ENCODE data around the gene TBCK. TPM values are rescaled to one million over a fixed set of nuclear protein-coding genes. Genes with fewer than 3 reads are reported as not detected.
"Not testable (repeated sequence)": the region's sequence is repeated elsewhere in the genome, so short reads cannot be mapped to it uniquely, and the experiment has no call there.

Gene TBCK
- total RNA-seq, 1 donor from 2014 or later, result 64.5 TPM

- DNase-seq (ENCODE audit: low spot score), result no peak
Observed at GRCh38 chr4:106114270-106114669, 201.7 kb downstream of the TBCK start.

- not testable (repeated sequence) for DNase-seq (ENCODE audit: low spot score)
Observed at GRCh38 chr4:106111778-106112469, 204.1 kb downstream of the TBCK start.

GRCh38 chr4:106109929-106110328, 206.1 kb downstream of the TBCK start:
- DNase-seq (ENCODE audit: low spot score), result no peak

DNA sequence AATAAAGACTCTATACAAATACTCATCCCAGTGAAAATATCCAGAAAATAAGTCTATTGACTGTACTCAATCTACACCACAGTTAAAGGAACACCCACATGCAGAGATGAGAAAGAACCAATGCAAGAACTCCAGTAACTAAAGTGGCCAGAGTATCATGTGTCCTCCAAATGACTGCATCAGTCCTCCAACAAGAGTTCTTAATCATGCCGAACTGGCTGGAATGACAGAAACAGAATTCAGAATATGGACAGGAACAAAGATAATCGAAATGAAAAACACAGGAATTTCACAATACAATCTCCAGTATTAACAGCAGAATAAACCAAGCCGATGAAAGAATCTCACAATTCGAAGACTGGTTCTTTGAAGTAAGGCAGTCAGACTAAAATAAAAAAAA, 210.3 kb downstream of the TBCK start:
- DNase-seq (ENCODE audit: low spot score), result no peak

GRCh38 chr4:106104276-106104675, 211.7 kb downstream of the TBCK start:
- no peak for DNase-seq (ENCODE audit: low spot score)

DNA sequence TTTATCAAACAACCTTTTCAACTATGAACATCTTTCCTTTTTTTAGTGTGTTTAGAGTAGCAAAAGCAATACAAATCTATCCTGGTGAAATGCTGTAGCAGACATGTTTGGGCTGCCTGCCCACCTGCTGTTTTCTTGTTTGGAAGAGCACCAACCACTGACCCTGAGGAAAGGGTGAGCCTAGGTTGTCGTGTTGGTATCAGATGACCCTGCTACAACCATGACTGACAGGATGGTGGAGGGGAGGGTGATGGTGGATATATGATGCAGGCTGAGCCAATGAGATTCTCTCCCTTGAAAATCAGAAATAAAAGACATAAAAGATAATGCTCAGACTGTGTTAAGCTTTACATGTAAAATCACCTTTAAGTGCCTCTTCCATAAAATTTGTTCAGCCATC, 219.6 kb downstream of the TBCK start:
- no peak for DNase-seq (ENCODE audit: low spot score)

DNA sequence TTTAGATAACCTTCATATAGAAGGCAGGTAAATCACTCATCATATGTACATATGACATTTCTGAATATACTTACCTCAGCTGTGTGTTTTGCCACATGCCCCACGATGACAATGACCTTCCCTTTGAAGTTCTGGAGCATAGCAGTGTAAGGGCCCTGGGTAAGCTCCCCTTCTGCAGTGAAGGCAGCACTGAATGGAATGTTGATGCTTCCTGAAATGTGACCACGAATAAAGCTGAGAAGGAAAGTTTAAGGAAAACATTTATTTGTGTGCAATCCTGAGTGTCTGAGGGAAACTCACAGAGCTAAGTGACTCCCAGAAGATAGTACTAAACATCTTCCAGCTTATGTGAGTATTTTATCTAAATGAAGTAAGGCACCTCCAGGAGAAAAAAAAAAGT, 220.6 kb downstream of the TBCK start:
- DNase-seq (ENCODE audit: low spot score), result no peak

DNA sequence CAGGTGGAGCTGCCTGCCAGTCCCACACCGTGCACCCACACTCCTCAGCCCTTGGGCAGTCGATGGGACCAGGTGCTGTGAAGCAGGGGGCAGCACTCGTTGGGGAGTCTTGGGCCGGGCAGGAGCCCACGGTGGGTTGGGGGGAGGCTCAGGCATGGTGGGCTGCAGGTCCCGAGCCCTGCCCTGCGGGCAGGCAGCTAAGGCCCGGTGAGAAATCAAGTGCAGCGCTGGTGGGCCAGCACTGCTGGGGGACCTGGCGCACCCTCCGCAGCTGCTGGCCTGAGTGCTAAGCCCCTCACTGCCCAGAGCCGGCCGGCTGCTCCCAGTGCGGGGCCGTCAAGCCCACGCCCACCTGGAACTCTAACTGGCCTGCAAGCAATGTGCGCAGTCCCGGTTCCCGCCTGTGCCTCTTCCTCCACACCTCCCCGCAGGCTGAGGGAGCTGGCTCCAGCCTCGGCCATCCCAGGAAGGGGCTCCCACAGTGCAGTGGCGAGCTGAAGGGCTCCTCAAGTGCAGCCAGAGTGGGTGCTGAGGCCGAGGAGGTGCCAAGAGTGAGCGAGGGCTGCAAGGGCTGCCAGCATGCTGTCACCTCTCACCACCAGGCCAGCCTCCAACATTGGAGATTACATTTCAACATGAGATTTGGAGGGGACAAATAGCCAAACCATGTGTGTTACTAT, 223.5 kb downstream of the TBCK start:
- no peak for DNase-seq (ENCODE audit: low spot score)

DNA sequence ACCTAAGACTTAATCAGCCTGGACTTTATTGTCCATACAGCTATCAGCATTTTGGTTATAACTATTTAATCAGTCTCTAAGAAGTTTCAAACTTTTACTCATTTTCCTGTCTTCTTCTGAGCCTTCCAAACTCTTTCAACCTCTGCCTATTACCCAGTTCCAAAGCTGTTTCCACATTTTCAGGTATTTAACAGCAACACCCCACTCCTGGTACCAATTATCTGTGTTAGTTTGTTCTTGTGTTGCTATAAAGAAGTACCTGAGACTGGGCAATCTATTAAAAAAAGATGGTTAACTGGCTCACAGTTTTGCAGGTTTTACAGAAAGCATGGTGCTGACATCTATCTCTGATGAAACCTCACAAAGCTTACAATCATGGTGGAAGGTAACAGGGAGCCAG, 225.2 kb downstream of the TBCK start:
- no peak for DNase-seq (ENCODE audit: low spot score)

GRCh38 chr4:106083065-106083464, 232.9 kb downstream of the TBCK start:
- DNase-seq (ENCODE audit: low spot score), result no peak

- no peak for DNase-seq (ENCODE audit: low spot score)
Observed at GRCh38 chr4:106080376-106080775, 235.6 kb downstream of the TBCK start.

GRCh38 chr4:106079616-106080015, 236.4 kb downstream of the TBCK start:
- DNase-seq (ENCODE audit: low spot score), result no peak

GRCh38 chr4:106065018-106065417, 251.0 kb downstream of the TBCK start:
- no peak for DNase-seq (ENCODE audit: low spot score)

DNA sequence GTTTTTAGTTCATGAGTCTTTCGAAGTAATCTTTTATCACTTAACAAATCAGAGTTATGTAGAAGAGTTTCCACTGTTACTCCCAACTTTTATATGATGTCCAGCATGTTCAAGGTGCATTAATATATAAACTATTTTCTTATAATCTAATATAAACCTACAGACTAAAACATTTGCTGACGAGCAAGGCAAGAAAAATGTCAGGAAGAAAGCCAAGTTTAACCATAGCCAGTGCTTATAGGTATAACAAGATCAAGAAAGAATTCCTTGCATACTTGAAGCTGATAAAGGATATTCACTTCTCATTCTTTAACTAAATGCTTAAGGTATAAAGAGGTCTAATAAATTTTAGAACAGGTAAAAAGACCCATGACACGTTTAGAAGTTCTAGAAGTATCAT, 253.0 kb downstream of the TBCK start:
- DNase-seq (ENCODE audit: low spot score), result no peak

DNA sequence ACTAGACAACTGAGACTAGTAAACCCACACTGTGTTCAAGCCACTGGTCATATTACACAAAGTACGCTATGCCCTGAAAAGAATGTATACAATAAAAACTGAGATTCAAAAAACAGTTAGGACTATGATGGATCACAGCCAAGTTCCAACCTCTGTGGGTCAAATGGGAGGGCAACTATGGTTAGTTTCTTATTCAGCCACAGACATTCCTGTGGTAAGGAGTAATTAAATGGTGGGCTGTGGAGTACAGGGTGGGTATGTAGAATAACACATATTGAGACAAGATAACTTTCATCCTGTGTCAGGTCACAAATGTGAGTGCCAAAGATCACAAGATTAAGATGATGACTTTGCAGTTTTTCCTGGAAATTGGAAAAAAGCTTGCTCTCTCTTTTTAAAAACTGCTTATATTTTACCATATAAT, 253.5 kb downstream of the TBCK start:
- DNase-seq (ENCODE audit: low spot score), result no peak

DNA sequence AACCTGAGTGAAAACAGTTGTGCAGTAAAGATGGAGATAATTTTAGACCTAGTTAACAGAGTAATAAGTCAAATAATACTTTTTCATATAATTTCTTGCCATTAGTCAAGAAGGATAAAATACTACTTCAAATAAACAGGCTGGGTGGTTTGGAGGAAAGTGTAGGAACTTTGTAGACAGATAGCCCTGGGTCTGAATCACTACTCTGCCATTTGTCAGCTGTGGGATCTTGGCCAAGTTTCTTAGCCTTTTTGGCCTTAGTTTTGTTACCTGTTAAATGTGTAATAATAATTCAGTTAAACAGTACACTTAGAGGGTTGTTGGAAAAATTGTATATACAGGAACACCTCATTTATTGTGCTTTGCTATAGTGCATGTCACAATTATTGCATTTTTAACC, 257.1 kb downstream of the TBCK start:
- DNase-seq (ENCODE audit: low spot score), result no peak

DNA sequence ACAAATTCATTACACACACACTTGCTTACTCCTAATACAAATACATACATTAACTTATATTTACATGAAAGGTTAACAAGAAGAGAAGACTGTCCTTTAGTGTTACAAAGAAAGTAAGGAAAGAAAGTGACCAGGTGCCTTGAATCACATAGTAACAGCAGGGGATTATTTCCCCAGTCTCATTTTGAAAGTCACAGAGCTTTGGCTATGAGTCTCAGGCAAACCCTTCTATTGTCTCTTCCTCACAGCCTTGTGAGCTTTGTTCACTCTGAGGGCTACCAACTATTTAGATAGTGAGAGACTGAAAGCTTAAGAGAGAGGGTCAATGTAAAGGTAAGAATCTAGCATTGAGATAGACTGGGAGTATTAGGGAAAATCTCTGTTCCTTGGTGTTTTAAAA, 259.1 kb downstream of the TBCK start:
- no peak for DNase-seq (ENCODE audit: low spot score)

DNA sequence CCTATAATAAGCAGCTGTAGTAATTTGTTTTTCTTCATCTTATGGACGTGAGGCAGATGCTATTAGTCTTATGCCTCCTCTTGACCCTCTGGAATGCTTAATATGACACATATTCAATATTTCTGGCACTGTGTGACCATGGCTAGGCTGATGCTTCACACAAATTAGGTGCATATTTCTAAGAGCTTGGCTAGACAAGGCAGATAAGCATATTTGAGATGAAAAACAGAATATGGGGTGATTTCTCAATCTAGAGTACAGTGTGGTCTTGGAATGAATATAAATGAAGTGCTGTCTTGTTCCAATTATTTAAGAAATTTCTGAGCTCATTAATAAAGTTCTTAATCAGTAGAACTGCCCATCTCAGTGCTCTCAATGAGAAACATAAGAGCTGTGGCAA, 264.5 kb downstream of the TBCK start:
- DNase-seq (ENCODE audit: low spot score), result no peak

DNA sequence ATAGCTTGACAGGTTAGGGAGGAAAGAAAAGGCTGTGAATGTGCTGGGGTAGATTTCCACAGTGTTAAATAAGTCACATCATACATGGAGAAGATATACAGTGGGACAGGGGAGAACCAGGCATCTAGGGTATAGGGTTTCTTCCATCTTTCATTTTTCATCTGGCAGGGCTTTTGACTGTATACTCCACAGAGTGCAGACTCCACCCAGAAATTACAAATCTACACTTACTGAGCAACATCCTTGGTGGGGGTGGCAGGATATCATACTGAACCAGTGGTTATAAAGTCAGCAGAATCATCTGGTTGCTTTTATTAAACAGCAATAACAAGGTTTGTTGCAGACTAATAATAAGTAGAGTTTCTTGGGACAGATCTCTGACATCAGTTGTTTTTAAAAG, 266.5 kb downstream of the TBCK start:
- DNase-seq (ENCODE audit: low spot score), result no peak

DNA sequence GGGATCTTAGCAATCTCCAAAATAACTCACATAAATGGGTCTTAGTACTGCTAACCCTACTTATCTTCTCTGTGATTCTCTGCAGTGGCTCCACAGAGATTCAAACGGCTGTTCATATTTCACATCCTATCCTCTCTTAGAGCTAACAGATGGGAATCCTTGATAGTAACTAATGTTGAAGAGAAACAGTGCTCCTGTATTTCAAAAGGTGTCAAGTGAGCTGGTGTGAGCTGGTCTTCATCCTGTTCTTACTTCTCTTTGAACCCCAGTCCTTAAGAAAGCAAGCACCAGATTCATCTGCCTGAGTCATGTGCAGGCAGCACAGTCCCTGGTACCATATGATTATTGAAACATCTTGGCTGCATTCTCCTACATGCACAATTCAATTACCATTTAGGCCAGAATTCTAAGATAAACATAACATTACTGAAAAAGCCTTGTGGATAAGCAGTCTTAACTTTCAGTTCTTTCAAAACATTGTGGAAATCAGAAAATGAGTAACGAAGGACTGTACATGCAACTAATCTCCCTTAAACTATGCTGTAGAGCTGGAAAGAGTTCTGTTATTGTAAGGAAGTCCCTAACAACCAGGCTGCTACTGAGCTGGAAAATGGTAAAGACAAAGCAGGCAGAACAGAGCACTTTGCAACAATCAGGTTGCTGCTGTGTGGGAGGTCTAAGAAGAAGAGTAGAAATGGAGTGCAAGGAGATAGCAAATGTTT, 267.6 kb downstream of the TBCK start:
- DNase-seq (ENCODE audit: low spot score), result no peak

DNA sequence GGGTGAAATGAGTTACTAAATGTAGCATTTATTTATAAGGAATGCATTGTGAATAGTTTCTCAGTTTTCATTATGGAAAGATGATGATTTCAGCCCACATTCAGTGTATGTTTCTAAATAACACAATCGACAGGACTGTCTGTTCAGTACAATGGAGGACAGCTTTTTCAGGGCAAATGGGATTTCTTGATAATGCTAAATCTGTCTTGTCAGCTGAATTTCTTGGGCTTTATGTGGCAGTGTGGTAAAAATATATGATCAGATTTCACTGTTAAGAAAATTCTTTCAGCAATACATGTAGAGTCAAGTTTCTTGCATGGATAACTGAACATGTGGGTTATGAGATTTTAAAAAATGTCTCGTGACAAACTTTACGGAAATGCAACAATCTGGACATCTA, 269.9 kb downstream of the TBCK start:
- no peak for DNase-seq (ENCODE audit: low spot score)

DNA sequence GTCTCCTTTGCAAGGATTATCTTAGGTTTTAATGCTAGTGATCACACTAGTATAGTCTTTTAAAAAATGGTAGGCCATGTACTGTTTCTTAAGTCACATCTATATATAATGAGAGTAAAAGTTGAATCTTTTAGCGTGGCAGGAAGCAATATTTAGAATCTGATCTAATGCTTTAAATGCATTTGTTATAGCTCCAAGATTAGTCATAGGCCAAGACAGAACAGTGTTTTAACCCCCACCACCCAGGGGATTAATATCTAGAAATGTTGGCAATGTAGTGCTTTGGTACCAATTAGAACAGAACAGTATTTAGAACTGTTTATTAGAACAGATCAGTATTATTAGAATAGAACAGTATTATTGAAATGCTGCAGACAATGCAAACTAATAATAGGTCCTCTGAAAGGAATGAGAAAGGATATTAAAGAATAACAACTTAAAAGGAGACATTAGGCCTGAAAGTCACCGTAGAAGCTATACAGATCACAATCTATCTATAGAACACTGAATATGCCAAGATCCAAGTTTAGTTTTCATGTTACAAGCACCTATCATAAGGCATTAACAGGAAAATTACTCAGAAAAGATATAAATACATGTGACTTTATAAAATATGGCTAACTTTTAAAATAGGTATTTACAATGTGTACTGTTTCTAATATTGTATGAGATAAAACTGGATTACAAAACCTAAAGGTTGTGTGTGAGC, 274.6 kb downstream of the TBCK start:
- no peak for DNase-seq (ENCODE audit: low spot score)

Data from ureter (tissue), 1 donor.